ENCODE data around the gene DOCK2. TPM values are rescaled to one million over a fixed set of nuclear protein-coding genes. Genes with fewer than 3 reads are reported as not detected.

DOCK2 gene
- total and polyA plus RNA-seq, 2 donors (not counting 3 experiments of a cell fraction or from before 2014, with no cell fraction given) = 0.62 to 4.8 TPM

GRCh38 chr5:169591636-169592035 lies 45.4 kb upstream of the DOCK2 start:
- TF ChIP-seq POLR2A (IDR thresholded peaks at IDR 0.05; ENCODE audit: low read depth, low read length) (no peak), EZH2 (IDR thresholded peaks at IDR 0.05; ENCODE audit: borderline replicate concordance, low read depth, low read length, severe bottlenecking) (no peak), GATA2 (IDR thresholded peaks at IDR 0.05; ENCODE audit: insufficient read depth, insufficient read length, low read depth, low read length) (no peak), POLR2AphosphoS5 (IDR thresholded peaks at IDR 0.05; ENCODE audit: insufficient read depth, low read depth, low read length) (no peak), MYC (IDR thresholded peaks at IDR 0.05; ENCODE audit: low read depth, low read length) (no peak), MAX (IDR thresholded peaks at IDR 0.05; ENCODE audit: insufficient read depth, insufficient read length) (no peak), FOS (IDR thresholded peaks at IDR 0.05; ENCODE audit: borderline replicate concordance, insufficient read depth, low read length) (no peak), JUN (IDR thresholded peaks at IDR 0.05; ENCODE audit: borderline replicate concordance, insufficient read depth, insufficient read length, low read depth) (no peak)
- TF ChIP-seq, protein P1, sequence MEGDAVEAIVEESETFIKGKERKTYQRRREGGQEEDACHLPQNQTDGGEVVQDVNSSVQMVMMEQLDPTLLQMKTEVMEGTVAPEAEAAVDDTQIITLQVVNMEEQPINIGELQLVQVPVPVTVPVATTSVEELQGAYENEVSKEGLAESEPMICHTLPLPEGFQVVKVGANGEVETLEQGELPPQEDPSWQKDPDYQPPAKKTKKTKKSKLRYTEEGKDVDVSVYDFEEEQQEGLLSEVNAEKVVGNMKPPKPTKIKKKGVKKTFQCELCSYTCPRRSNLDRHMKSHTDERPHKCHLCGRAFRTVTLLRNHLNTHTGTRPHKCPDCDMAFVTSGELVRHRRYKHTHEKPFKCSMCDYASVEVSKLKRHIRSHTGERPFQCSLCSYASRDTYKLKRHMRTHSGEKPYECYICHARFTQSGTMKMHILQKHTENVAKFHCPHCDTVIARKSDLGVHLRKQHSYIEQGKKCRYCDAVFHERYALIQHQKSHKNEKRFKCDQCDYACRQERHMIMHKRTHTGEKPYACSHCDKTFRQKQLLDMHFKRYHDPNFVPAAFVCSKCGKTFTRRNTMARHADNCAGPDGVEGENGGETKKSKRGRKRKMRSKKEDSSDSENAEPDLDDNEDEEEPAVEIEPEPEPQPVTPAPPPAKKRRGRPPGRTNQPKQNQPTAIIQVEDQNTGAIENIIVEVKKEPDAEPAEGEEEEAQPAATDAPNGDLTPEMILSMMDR (IDR thresholded peaks at IDR 0.05; ENCODE audit: extremely low read depth in 1 of 2, insufficient read depth in 1 of 2, low read depth in 1 of 2, low read length in 2 of 2) = no peak
- no peak overlapping the region for H3K27ac ChIP-seq (ENCODE audit: insufficient read depth, low read depth, low read length)
- POLR2A ChIA-PET = interaction anchor here (0.6 kb wide), 1 partner anchor 222 kb away, joined by 4 read pairs; no protein-coding TSS in a partner anchor
- no peak for FAIRE-seq
- DNase-seq (ENCODE audit: low read depth, low spot score) = no peak
- H4K20me1 ChIP-seq (replicated peaks; ENCODE audit: control insufficient read depth, extremely low read depth, insufficient read depth, low read length) = no peaks in the 10 kb centered on the region
- no peak overlapping the region for H3K4me3 ChIP-seq (replicated peaks in 1 of 3; ENCODE audit: insufficient read depth in 1 of 3, low read depth in 1 of 3, low read length in 3 of 3)
- no TSS peak for BruUV-seq (replicated peaks)
- peaks cover 0 to 31% of the 10 kb centered on the region in 2 experiments for H3K36me3 ChIP-seq (ENCODE audit: control insufficient read depth in 2 of 2, extremely low read depth in 1 of 2, insufficient read depth in 2 of 2, low read length in 2 of 2)
- no peaks in the 10 kb centered on the region for H3K4me1 ChIP-seq (ENCODE audit: control insufficient read depth, extremely low read depth, insufficient read depth, low read length)
- dilution Hi-C loops (cut with MboI; ENCODE audit: extremely low pct_ligation_motif_present, low sequenced_read_pairs) = no loop called here
- intact Hi-C loops (cut with micrococcal nuclease) = loop anchor here (5.0 kb wide), 1 partner anchor 481 kb away; no protein-coding TSS in a partner anchor
- CTCF ChIA-PET = no interaction called here
- H3K9me3 ChIP-seq (replicated peaks; ENCODE audit: control insufficient read depth, insufficient read depth, low read length) = no peaks in the 10 kb centered on the region
- H3K4me2 ChIP-seq (ENCODE audit: insufficient read depth, low read length) = no peak overlapping the region
- H3K27me3 ChIP-seq (ENCODE audit: control insufficient read depth in 2 of 2, insufficient read depth in 2 of 2, low read length in 2 of 2) = no peaks in the 10 kb centered on the region
- H3K79me2 ChIP-seq (ENCODE audit: control insufficient read depth, insufficient read depth, low read length) = peaks cover 27% of the 10 kb centered on the region
- no peak overlapping the region for H2AFZ ChIP-seq (ENCODE audit: low read depth, low read length)
- H3K9ac ChIP-seq (replicated peaks; ENCODE audit: extremely low read depth, insufficient read depth, low read length) = no peak overlapping the region
- H3K9me1 ChIP-seq (replicated peaks; ENCODE audit: control insufficient read depth, extremely low read depth, insufficient read depth, low read length) = no peaks in the 10 kb centered on the region
